Activated naive CD4-positive, alpha-beta T cell treated with anti-CD3 and anti-CD28 coated beads, Interleukin-2, amount 50 U/mL, for 72 hours (primary cell): ENCODE data around the gene DELE1. TPM values are rescaled to one million over a fixed set of nuclear protein-coding genes. Genes with fewer than 3 reads are reported as not detected.

Source experiments
- ATAC-seq, 2 donors: fragments of 150-1000 bp; cut with Tn5 transposase; 2 replicates each; pipeline ENCODE4 v1.10.0; 2021; ENCODE audit warnings: mild to moderate bottlenecking in 2 of 2, moderate library complexity in 2 of 2
- DNase-seq, 2 donors: peaks; one replicate each; pipeline ENCODE4 v3.0.0; 2021 to 2022; ENCODE audit warnings: low spot score in 2 of 2
- H3K27ac Mint-ChIP-seq, 2 donors: one replicate each; pipeline ENCODE4 v1.8.0; 2022; ENCODE audit warnings: mild to moderate bottlenecking in 2 of 2, mixed read lengths in 2 of 2
- H3K36me3 Mint-ChIP-seq, 2 donors: one replicate each; pipeline ENCODE4 v1.8.0; 2022; ENCODE audit warnings: mixed read lengths in 2 of 2
- H3K9me3 Mint-ChIP-seq, 2 donors: one replicate each; pipeline ENCODE4 v1.8.0; 2022; ENCODE audit warnings: mixed read lengths in 2 of 2
- total RNA-seq, 2 donors: library from RNA; stranded (reverse); gene quantifications; one replicate each; pipeline ENCODE4 v1.2.3, GENCODE V29; 2022

Gene DELE1, protein sequence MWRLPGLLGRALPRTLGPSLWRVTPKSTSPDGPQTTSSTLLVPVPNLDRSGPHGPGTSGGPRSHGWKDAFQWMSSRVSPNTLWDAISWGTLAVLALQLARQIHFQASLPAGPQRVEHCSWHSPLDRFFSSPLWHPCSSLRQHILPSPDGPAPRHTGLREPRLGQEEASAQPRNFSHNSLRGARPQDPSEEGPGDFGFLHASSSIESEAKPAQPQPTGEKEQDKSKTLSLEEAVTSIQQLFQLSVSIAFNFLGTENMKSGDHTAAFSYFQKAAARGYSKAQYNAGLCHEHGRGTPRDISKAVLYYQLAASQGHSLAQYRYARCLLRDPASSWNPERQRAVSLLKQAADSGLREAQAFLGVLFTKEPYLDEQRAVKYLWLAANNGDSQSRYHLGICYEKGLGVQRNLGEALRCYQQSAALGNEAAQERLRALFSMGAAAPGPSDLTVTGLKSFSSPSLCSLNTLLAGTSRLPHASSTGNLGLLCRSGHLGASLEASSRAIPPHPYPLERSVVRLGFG
- total RNA-seq: 100 to 1,000 TPM in 1 of 2 donors, 10 to 100 TPM in 1; 69.7 to 101 TPM

GRCh38 chr5:141923448-141924313 is at the start of gene DELE1:
Gene DELE1 (plus strand): TSS chr5:141923871. CDS start chr5:141923942, 71 bp downstream.
- Mint-ChIP-seq H3K9me3 (no peaks in the 10 kb centered on the region), H3K36me3 (peaks cover 16 to 18% of the 10 kb centered on the region in 2 donors), H3K27ac (peak within 1 kb of the TSS; percentile 85 to 95)
- DNase-seq: peak; percentile 90 to 93
- ATAC-seq: peak; percentile 96

DNA sequence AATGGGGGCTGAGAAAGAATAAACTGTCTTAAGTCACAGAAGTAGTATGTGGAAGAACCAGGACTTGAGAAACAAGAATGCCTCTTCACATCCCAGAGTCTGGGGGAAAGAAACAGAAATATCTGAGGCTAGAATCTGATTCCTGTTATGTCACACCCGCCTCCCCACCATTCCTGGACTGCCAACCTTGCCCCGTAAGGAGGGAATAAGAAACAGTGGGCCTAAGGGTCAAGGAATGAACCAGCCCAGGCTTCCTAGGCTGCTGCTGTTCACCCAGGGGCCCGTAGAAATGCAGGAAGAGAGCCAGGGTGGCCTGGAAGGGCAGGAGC is 49.8 kb upstream of the DELE1 start:
- DNase-seq (no peak), ATAC-seq (no peak)
- Mint-ChIP-seq H3K36me3 (peaks cover 0 to 6% of the 10 kb centered on the region in 2 donors), H3K9me3 (no peaks in the 10 kb centered on the region), H3K27ac (no peak overlapping the region)

DNA sequence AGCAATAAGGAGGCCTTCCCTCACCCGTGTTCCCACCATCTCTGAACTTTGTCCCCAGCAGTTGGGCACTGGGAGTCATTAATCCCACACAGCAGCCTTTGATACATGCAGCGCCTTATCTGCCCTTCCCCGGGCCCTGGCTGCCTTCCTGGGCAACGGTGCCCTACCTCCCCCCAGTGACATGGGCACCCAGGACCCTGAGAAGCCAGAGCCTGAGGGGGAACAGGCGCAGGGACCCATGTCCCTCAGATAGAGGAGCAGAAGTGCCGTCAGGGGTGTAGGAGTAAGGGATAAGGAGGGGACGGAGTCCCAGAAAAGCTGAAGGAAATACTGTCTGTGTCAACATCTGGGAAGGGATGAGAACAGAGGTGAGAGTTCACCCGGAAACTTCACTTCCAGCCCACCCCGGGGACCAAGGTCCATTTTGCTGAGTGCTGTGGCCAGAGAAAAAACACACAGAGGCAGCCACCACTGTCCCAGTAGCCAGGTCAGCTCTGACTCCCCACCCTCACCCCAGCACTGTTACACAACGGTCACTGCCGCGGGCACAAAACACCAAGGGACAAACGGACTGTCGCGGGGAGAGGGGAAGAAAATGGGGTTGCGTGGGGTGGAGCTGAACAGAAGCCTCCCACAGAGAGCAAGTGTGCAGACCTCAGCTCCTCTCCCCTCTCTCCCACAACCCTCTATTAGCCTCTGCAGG is 49.3 kb upstream of the DELE1 start:
- Mint-ChIP-seq H3K36me3 (peaks cover 0 to 10% of the 10 kb centered on the region in 2 donors), H3K27ac (no peak overlapping the region), H3K9me3 (no peaks in the 10 kb centered on the region)
- ATAC-seq: no peak
- DNase-seq: peak in 1 of 2 donors; percentile 47

DNA sequence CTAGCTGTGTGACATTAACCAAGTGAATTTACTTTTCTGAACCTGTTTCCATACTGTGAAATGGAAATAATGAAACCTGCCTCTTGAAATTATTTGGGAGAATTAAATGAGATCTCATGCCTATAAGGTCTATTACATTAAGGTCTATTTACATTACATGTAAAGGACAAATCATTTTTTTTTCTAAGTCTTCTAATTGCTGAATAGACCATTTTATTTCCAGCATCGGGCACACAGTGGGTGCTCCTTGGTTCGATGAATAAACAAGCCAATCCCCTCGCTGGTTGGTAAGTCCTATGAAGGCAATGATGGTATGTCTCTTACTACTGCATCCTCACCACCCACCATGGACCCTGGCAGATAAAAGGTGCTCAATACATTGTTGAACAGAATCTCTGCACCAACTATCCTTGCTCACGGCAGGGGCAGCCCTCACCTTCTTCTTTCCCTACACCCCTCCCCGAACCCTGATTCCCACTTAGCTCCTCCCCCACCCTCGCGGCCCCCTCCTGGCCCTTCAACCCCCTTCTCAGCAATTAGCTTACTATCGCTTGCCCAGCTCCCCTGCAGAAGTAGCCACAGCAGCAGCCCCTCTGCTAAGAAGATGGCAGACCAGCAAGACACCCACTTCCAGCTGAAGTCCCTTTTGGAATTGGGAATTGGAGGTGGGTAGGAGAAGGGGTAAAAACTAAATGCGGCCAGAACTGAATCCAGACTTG is 48.5 kb upstream of the DELE1 start:
- H3K36me3 Mint-ChIP-seq: peaks cover 0 to 10% of the 10 kb centered on the region in 2 donors
- no peaks in the 10 kb centered on the region for H3K9me3 Mint-ChIP-seq
- DNase-seq (no peak), ATAC-seq (no peak)
- no peak overlapping the region for H3K27ac Mint-ChIP-seq

DNA sequence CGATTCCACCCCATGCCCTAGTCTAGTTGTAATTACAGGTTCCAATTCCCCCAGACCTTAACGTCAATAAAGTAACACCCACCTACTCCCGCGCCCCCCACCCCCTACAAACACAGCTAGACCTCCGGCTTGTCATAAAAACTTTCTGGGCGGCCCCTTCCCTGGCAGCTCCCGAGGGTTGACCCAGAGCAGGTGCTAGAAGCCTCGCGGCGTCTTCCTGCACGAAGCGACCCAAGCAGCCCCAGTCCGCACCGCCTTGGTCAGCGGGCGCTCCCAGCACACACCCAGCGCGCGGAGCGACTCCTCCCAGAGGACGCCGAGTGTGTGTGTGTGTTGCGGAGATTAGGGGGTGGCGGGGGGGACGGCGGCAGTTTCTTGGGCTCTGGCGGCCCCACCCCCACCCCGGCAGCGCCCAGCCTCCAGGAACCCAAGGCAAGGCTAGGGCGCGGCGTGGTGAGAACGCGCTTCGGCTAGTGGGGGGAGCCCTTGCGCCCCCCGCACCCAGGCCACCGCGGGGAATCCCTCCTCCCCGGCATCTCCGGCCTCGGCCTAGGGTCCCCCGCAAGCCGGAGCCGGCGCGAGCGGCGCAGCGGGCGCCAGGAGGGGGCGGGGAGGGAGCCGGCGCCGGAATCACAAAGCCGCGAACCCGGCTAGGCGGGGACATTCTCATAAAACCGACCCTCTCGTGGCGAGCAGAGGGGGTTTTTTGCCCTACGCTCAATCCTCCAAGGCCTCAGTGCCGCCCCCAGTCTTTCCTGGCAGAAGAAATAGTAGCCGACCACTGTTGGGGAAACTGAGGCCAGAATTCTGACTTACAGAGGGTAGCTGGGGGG is 47.7 kb upstream of the DELE1 start:
- ATAC-seq (no peak), DNase-seq (no peak)
- Mint-ChIP-seq H3K36me3 (peaks cover 0 to 10% of the 10 kb centered on the region in 2 donors), H3K9me3 (no peaks in the 10 kb centered on the region), H3K27ac (no peak overlapping the region)

DNA sequence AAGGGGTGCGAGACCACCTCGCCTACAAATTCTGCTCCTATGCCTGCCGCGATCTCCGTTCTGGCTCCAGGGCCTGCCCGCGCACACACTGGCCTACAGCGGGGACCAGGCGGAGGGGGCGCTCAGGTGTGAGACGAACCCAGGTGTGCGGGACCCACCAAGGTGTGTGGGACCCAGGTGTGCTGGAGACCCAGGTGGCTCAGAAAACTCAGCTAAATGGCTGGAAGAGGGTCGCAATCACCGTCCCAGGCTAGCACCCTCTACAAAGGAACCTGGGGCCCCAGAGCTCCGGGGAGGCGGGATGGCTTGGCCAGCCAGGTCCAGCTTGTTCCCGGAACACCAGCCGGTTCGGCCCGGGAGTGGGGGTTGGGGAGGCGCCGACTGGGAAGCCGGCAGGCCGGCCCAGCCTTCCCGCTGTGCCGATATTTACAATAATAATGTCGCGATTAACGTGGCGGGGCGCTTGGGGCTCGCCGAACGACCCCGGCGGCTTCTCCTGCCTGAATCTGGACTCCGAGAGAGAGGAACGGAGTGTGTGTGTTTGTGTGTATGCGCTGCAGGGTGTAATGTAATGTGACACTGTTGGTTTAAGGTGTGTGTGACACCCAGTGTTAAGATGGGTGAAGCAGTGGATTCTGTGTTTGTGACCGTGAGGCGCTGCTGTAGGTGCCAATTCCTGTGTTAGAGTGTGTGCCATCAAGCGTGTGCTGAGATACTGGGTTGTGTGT is 46.9 kb upstream of the DELE1 start:
- peaks cover 0 to 10% of the 10 kb centered on the region in 2 donors for H3K36me3 Mint-ChIP-seq
- no peak overlapping the region for H3K27ac Mint-ChIP-seq
- DNase-seq (no peak), ATAC-seq (no peak)
- H3K9me3 Mint-ChIP-seq: no peaks in the 10 kb centered on the region

- DNase-seq: peak in 1 of 2 donors; percentile 19
Observed at GRCh38 chr5:141877356-141878185, 46.1 kb upstream of the DELE1 start.

GRCh38 chr5:141878186-141878710 is 45.4 kb upstream of the DELE1 start, which contains the start of gene PCDH1:
Gene PCDH1 (minus strand): TSS chr5:141878410. CDS start chr5:141878262, 148 bp downstream.
- peak; percentile 11 to 42 for ATAC-seq
- Mint-ChIP-seq H3K27ac (no peak within 1 kb of the TSS), H3K9me3 (no peaks in the 10 kb centered on the region), H3K36me3 (peaks cover 0 to 10% of the 10 kb centered on the region in 2 donors)
- DNase-seq: peak in 1 of 2 donors; percentile 18

More at GRCh38 chr5:141877356-141878185, 46.1 kb upstream of the DELE1 start:
- no peak overlapping the region for H3K27ac Mint-ChIP-seq
- ATAC-seq: no peak
- no peaks in the 10 kb centered on the region for H3K9me3 Mint-ChIP-seq
- peaks cover 0 to 10% of the 10 kb centered on the region in 2 donors for H3K36me3 Mint-ChIP-seq

DNA sequence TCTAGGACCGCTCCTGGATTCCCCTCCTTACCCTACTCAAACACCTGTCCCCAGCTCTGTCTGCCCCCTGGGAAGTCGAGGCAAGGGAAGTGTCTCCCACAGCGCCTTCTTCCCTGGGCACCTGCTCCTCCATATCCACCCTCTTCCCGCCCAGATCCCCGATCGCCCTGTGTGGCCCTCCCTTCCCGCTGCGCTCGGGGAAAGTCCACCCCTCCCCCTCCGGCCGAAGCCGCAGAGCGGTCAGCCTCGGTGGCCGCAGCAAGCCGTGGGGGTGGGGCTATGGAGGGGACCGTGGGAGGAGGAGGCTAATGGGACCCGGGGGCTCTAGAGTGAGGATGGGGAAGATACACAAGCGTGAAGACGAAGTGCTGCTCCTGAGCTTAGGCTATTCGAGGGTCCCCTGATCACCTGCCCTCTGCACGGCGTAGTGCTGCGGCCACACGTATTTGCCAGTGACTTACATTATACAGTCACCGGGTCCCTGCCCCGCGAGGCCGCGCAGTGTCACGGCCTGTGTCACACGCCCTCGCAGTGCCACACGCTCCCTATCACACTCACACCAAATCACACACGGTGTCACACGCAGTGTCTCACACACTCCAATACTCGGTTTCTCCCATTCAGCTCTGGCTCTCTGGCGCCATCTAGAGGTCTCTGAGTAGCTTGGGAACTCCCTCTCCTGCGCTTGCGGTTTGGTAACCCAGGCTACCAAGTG is 44.8 kb upstream of the DELE1 start:
- H3K27ac Mint-ChIP-seq: no peak overlapping the region
- DNase-seq (peak; percentile 84 to 90), ATAC-seq (peak; percentile 88 to 94)
- no peaks in the 10 kb centered on the region for H3K9me3 Mint-ChIP-seq
- peaks cover 0 to 12% of the 10 kb centered on the region in 2 donors for H3K36me3 Mint-ChIP-seq

DNA sequence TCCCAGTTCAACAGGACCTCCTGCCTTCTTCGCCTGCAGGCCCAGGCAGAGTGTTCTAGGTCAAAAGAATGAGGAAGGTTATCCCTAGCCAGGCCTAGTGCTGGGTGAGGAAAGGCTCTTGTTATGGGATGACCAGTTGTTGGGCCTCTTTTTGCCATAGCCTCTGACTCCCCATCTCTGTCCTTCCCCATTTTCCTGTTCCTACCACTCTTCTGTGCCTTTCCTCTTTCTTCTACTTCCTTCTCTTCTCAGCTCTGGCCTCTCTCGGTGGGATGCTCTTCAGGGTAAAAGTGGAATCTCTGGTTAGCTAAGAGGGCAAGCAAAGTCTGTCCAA is 44.3 kb upstream of the DELE1 start:
- ATAC-seq (no peak), DNase-seq (no peak)
- H3K9me3 Mint-ChIP-seq: no peaks in the 10 kb centered on the region
- no peak overlapping the region for H3K27ac Mint-ChIP-seq
- H3K36me3 Mint-ChIP-seq: peaks cover 0 to 14% of the 10 kb centered on the region in 2 donors

- Mint-ChIP-seq H3K9me3 (no peaks in the 10 kb centered on the region), H3K36me3 (peaks cover 0 to 14% of the 10 kb centered on the region in 2 donors), H3K27ac (no peak overlapping the region)
- DNase-seq (no peak), ATAC-seq (no peak)
Observed at GRCh38 chr5:141879941-141880738, 43.5 kb upstream of the DELE1 start.

- peaks cover 0 to 14% of the 10 kb centered on the region in 2 donors for H3K36me3 Mint-ChIP-seq
- DNase-seq (no peak), ATAC-seq (no peak)
- no peak overlapping the region for H3K27ac Mint-ChIP-seq
- no peaks in the 10 kb centered on the region for H3K9me3 Mint-ChIP-seq
Observed at GRCh38 chr5:141880961-141881801, 42.5 kb upstream of the DELE1 start.
